GM18519 (cell line): Measurements from ENCODE around the gene EIF2S1.
"Not testable (repeated sequence)": the region's sequence is repeated elsewhere in the genome, so short reads cannot be mapped to it uniquely, and the experiment has no call there.

Source experiments
- ATAC-seq: cut with Tn5 transposase; IDR thresholded peaks from one replicate; pipeline ENCODE4 v1.9.1; 2021; ENCODE audit warnings: mild to moderate bottlenecking, moderate library complexity; ENCODE audit not compliant: unreplicated experiment, low FRiP score

EIF2S1 gene

GRCh38 chr14:67359775-67360469 is at the start of gene EIF2S1, which contains the start of gene ATP6V1D:
TSS of gene EIF2S1 (plus strand) at chr14:67360328. CDS start at chr14:67364768, 4,440 bp downstream.
TSS of gene ATP6V1D (minus strand) at chr14:67359804. CDS start at chr14:67359698, 106 bp downstream.
- peak; percentile 75 for ATAC-seq

GRCh38 chr14:67311868-67312267 is 48.3 kb upstream of the EIF2S1 start:
- no peak for ATAC-seq

- no peak for ATAC-seq
Measured at GRCh38 chr14:67313153-67313552, 47.0 kb upstream of the EIF2S1 start.

DNA sequence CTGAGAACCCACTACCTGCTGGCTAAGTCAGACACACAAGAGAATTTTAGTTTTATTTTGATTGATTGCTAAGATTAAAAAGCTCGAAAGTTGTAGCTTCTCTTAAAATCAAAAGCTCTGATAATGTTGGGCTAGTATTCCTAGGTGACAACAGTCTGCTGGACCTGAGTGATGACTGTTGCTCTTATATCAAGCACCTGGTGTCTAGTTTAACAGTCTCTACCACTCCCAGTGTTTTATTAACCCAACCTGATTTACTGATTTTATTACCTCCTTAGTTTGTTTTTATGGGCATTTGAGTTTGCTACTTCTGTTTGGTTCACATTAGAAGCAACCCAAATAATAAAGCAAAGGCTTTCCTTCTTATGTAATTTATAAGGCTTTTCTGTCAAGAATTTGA is 42.3 kb upstream of the EIF2S1 start:
- ATAC-seq: no peak

DNA sequence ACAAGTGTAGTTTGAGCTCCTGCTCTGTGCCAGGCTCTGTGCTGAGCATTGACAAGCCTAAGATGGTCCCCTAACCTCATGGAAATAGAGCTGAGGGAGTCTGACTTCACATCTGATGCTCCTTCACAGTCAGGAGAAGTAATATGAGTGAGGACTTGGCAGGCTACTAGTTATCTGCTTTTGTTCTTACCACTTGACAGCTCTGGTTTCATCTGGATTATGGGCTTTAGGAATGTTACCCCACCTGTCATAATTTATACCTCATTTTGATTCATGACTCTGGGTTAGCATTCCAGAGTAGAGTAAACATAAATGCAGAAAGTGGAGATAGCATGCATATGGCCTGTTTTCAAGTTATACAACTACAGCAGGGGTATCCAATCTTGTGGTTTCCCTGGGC is 41.0 kb upstream of the EIF2S1 start:
- no peak for ATAC-seq

DNA sequence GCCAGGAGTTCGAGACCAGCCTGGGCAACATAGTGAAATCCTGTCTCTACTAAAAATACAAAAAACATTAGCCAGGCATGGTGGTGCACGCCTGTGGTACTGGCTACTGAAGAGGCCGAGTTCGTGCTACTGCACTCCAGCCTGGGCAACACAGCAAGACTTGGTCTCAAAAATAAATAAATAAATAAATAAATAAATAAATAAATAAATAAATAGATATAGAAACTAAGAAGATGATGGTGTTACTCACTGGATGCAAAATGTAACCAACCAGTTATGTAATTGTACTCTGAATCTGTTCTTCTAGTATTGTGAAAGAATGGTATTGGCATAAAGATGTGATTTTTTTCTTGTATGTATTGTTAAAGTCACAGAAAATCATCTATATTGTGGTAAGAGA is 30.5 kb upstream of the EIF2S1 start:
- not testable (repeated sequence) for ATAC-seq

- no peak for ATAC-seq
Measured at GRCh38 chr14:67331368-67332125, 28.6 kb upstream of the EIF2S1 start.

DNA sequence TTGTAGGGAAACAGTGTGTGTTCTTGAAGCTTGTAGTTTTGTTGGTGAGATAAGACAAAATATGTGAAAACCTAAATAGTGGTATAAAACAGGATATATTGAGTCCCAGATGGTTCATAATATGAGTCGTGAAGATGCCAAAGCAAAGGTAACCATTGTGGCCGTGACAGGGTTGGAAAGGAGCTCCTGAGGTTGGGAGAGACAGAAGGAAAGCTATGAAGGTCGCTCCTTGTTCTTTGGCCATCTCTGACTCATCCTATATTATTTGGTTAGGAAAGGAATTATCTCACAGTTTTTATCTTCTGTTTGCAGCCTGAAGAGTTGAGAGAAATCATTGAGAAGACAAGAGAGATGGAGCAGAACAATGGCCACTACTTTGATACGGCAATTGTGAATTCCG is 27.7 kb upstream of the EIF2S1 start:
- ATAC-seq: no peak

GRCh38 chr14:67335781-67336180 is 24.3 kb upstream of the EIF2S1 start:
- no peak for ATAC-seq

DNA sequence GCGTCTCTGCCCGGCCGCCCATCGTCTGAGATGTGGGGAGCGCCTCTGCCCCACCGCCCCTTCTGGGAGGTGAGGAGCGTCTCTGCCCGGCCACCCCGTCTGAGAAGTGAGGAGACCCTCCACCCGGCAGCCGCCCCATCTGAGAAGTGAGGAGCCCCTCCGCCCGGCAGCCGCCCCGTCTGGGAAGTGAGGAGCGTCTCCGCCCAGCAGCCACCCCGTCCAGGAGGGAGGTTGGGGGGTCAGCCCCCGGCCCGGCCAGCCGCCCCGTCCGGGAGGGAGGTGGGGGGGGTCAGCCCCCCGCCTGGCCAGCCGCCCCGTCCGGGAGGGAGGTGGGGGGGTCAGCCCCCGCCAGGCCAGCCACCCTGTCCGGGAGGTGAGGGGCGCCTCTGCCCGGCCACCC is 18.9 kb upstream of the EIF2S1 start:
- not testable (repeated sequence) for ATAC-seq

GRCh38 chr14:67343601-67344230 is 16.4 kb upstream of the EIF2S1 start:
- ATAC-seq: no peak

GRCh38 chr14:67345583-67345982 is 14.5 kb upstream of the EIF2S1 start:
- ATAC-seq: no peak

DNA sequence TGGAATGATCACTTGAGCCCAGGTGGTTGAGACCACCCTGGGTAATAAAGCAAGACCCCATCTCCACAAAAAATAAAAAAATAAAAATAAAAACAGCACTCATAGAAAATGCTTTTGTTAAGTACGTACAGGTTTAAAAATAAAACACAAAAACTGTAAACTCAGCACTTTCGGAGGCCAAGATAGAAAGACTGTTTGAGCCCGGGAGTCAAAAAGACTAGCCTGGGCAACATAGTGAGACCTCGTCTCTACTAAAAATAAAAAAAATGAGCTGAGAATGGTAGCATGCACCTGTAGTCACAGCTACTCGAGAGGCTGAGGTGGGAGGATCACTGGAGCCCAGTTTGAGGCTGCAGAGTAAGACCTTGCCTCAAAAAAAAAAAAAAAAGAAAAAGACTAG is 8.1 kb upstream of the EIF2S1 start:
- ATAC-seq: no peak

- ATAC-seq: no peak
Measured at GRCh38 chr14:67357186-67357968, 2.8 kb upstream of the EIF2S1 start.

DNA sequence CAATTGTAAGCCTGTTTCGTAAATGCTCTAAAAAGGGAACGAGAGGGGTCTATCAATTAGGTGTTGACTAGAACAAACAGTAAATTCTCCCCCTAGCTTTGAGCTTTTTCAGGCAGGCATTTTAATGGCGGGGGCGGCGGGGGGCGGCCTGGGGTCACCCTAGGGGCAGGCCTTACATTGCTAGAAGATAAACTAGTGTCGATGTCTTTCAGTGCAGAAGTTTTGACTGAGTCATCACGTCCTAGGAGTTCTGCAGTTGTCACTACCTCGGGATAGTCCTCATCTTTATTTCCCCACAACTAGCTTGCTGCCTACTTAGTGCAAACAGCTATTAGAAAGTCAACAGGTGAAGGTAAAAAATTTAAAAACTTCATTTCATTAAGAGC is 2.2 kb upstream of the EIF2S1 start:
- no peak for ATAC-seq

DNA sequence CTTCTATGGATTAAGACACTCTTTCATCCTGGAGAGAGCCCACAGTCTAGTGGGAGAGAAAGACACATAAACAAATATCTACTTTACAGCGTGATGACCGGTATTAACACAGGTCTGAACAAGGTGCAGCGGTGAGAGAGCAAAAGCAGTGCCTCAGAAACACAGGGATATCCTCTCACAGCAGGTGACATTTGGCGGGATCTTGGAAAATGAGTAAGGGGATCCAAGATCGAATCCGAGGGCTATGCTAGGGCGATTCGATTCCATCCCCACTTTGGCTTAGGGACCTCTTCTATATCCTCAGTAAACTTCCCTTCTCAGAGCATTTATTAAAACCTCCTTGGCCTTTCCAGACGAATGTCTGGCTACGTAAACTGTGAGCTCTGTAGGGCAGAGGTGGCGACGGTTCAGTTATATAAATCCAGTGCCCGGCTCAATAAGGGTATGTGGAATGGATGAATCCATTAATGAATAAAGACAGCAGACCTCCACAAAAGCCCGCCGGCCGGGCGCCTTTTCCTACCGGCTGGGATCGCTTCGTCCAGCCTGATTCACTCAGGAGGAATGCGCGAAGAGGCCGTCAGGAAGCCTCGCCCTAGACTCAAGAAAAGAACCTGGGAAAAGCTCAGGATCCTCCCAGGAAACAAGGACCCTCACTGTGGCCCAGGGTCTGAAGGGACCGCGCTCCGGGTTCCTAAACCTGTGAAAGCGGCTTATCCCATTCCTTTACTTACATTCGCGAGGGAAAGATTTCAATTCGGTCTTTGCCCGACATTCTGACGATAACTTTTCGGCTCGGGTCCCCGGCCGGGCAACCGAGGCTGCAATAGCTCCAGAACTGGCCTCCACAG is 979 bp upstream of the EIF2S1 start:
- ATAC-seq: no peak

DNA sequence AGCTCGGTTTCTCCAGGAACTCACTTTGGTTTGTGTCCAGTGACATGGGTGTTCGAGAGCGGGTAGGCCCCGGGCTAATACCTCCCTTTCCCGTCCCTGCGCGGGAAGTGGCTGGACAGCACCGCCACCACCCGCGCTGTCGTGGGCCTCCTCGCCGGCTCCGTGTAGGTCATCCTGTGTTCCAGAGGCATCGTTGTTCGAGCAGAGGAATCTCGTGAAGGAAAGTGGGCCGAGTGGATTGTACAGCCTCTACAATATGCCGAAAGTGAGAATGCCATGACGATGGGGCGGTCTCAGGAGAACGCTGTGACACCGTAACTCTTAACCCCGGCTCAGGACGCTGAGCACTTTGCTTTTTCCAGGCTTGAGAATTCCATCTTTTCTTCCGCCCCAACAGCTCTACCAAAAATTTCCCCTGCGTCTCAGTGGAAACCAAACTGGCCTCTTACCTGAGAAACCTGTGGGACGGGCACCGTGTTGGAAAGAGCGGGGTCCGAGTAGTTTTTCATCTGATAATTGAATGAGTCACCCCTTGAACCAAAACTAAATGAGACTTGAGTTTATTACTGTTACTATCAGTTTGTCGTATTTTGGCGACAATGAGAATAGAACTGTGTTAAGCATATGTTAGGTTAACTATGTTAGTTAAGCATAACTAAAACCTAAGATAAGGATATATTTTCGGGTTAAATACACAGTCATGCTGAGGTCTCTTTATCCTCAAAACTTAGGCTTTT is 510 bp downstream of the EIF2S1 start:
- ATAC-seq: peak; percentile 8

GRCh38 chr14:67365476-67365875 is 5.3 kb downstream of the EIF2S1 start:
- no peak for ATAC-seq

DNA sequence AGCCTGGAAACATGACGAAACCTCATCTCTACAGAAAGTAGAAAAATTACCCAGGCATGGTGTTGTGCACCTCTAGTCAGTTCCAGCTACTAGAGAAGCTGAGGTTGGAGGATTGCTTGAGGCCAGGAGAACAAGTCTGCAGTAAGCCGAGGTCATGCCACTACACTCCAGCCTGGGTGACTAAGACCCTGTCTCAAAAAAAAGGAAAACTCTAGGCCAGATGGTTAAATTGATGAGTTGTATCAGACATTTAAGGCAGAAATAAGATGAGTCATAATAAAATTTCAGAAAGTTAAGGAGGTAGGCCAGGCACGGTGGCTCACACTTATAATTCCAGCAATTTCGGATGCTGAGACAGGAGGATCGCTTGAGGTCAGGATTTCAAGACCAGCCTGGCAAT is 10.7 kb downstream of the EIF2S1 start:
- no peak for ATAC-seq
